K562 (cell line): Measurements from ENCODE around the gene TXLNG. TPM values are rescaled to one million over a fixed set of nuclear protein-coding genes. Genes with fewer than 3 reads are reported as not detected.
"Not testable (repeated sequence)": the region's sequence is repeated elsewhere in the genome, so short reads cannot be mapped to it uniquely, and the experiment has no call there.

Experiments
- ATAC-seq: fragments of 200-7000 bp; cut with Tn5 transposase; 3 replicates; pipeline ENCODE4 v1.9.1; 2020; ENCODE audit warnings: moderate library complexity
- BruUV-seq: library from RNA; stranded (reverse); fragments of 400-500 nt; replicated peaks from 2 replicates; lab custom pipeline; 2021; lab: Mats Ljungman, UMichigan
- CTCF ChIA-PET: fragments of 300-600 bp; formaldehyde crosslinking; extraction: SDS; loops from one replicate; lab custom pipeline; 2021; ENCODE audit warnings: low intra/inter-chr PET ratio; lab: Yijun Ruan, JAX
- POLR2A ChIA-PET: fragments of 300-600, 350-650 bp; sonication (Branson Sonifier 250); formaldehyde crosslinking; extraction: SDS; loops from one replicate; lab custom pipeline; 2021; ENCODE audit warnings: antibody characterized with exemption, inconsistent platforms; lab: Yijun Ruan, JAX
- DNase-seq, 4 experiments: peaks; one replicate each; pipeline versions ENCODE4 v3.0.0 to v3.0.0-alpha.2; 2011 to 2018; ENCODE audit warnings: low spot score in 3 of 4, mixed read lengths in 3 of 4; ENCODE audit errors: extremely low read depth in 1 of 4
- FAIRE-seq: peaks from 2 replicates; lab custom pipeline; 2011; peaks lifted over from hg19 to GRCh38; lab: Jason Lieb, UNC
- H2AFZ ChIP-seq: 2 replicates; pipeline ENCODE4 v1.6.0; 2011; ENCODE audit warnings: low read depth, low read length, control low read depth, inconsistent platforms
- H3K27ac ChIP-seq: fragments of 200-600 bp; 3 replicates; pipeline ENCODE4 v1.8.0; 2011; ENCODE audit warnings: low read depth, mild to moderate bottlenecking, control low read depth, inconsistent platforms, low read length, moderate library complexity, mixed read lengths; ENCODE audit errors: extremely low read depth
- H3K27me3 ChIP-seq, 2 experiments: fragments of 300-600 bp in 1 of 2; 2 replicates in 1 of 2; 3 replicates in 1 of 2; pipeline versions ENCODE4 v1.6.0 to v1.8.0; 2011; ENCODE audit warnings: inconsistent platforms in 2 of 2, low read length in 2 of 2, mild to moderate bottlenecking in 1 of 2, mixed read lengths in 1 of 2, moderate library complexity in 1 of 2; ENCODE audit not compliant: control insufficient read depth in 2 of 2, insufficient read depth in 2 of 2
- H3K36me3 ChIP-seq: fragments of 300-600 bp; 3 replicates; pipeline ENCODE4 v1.8.0; 2011; ENCODE audit warnings: mild to moderate bottlenecking, low read length, inconsistent platforms; ENCODE audit not compliant: control insufficient read depth, insufficient read depth
- H3K4me1 ChIP-seq, 2 experiments: fragments of 200-600 bp in 1 of 2; replicated peaks in 1 of 2; 2 replicates in 1 of 2; 3 replicates in 1 of 2; pipeline versions ENCODE4 v1.5.1 to v1.8.0; 2011; ENCODE audit warnings: inconsistent platforms in 2 of 2, low read length in 2 of 2, mild to moderate bottlenecking in 1 of 2, mixed read lengths in 1 of 2, moderate library complexity in 1 of 2; ENCODE audit not compliant: control insufficient read depth in 2 of 2, insufficient read depth in 2 of 2
- H3K4me2 ChIP-seq: 2 replicates; pipeline ENCODE4 v1.6.1; 2011; ENCODE audit warnings: low read length, control low read depth, inconsistent platforms, mixed read lengths; ENCODE audit not compliant: insufficient read depth
- H3K4me3 ChIP-seq: fragments of 200-600 bp; sonication (generic), shearing (Covaris generic); 2 replicates; pipeline ENCODE4 v1.5.1; 2016; ENCODE audit warnings: control low read depth, inconsistent platforms
- H3K79me2 ChIP-seq: fragments of 200-600 bp; 3 replicates; pipeline ENCODE4 v1.8.0; 2011; ENCODE audit warnings: low read length, inconsistent platforms; ENCODE audit not compliant: control insufficient read depth, insufficient read depth
- H3K9ac ChIP-seq, 2 experiments: 2 replicates each; pipeline versions ENCODE4 v1.6.0 to v1.6.1; 2011; ENCODE audit warnings: low read depth in 2 of 2, low read length in 2 of 2, control low read depth in 1 of 2, inconsistent platforms in 1 of 2, mild to moderate bottlenecking in 1 of 2, mixed read lengths in 1 of 2; ENCODE audit not compliant: insufficient read depth in 1 of 2
- H3K9me1 ChIP-seq: one replicate; pipeline ENCODE4 v1.6.0; 2011; ENCODE audit warnings: inconsistent platforms, mild to moderate bottlenecking, low read length, moderate library complexity; ENCODE audit not compliant: control insufficient read depth, insufficient read depth
- H3K9me3 ChIP-seq: replicated peaks from 2 replicates; pipeline ENCODE4 v1.5.1; 2011; ENCODE audit warnings: low read depth, low read length, inconsistent platforms; ENCODE audit not compliant: control insufficient read depth, insufficient read depth
- H4K20me1 ChIP-seq: replicated peaks from 2 replicates; pipeline ENCODE4 v1.6.1; 2011; ENCODE audit warnings: low read length, inconsistent platforms, mixed read lengths; ENCODE audit not compliant: control insufficient read depth, insufficient read depth
- ARID1B ChIP-seq: fragments of 450-650 bp; IDR thresholded peaks from 2 replicates; pipeline ENCODE4 v1.6.1; 2016; ENCODE audit warnings: antibody characterized with exemption, mild to moderate bottlenecking, inconsistent platforms
- ATF3 ChIP-seq, 2 experiments: fragments of 450-650 bp in 1 of 2; sonication (generic) in 1 of 2; formaldehyde crosslinking in 1 of 2; IDR thresholded peaks in 1 of 2; conservative IDR thresholded peaks in 1 of 2; 2 replicates each; pipeline versions ENCODE4 v1.6.1 to v1.8.1; 2016 to 2023; ENCODE audit warnings: mild to moderate bottlenecking in 2 of 2, moderate library complexity in 2 of 2, inconsistent platforms in 1 of 2, missing genetic modification reagents in 1 of 2
- C11orf30 ChIP-seq: fragments of 450-650 bp; IDR thresholded peaks from 2 replicates; pipeline ENCODE4 v1.6.1; 2016; ENCODE audit warnings: low read depth, mild to moderate bottlenecking
- DPF2 ChIP-seq: fragments of 450-650 bp; IDR thresholded peaks from 2 replicates; pipeline ENCODE4 v1.6.1; 2016
- EHMT2 ChIP-seq: fragments of 450-650 bp; IDR thresholded peaks from 2 replicates; pipeline ENCODE4 v1.6.1; 2018; ENCODE audit warnings: antibody characterized with exemption
- FOSL1 ChIP-seq: fragments of 200-800 bp; sonication (Bioruptor generic); conservative IDR thresholded peaks from 2 replicates; pipeline ENCODE4 v1.6.1; 2016; ENCODE audit warnings: missing genetic modification characterization, missing compliant biosample characterization
- JUN ChIP-seq, 2 experiments: sonication (generic) in 1 of 2; formaldehyde crosslinking in 1 of 2; IDR thresholded peaks; 2 replicates each; pipeline versions ENCODE4 v1.6.1 to v1.8.0; 2012 to 2022; ENCODE audit warnings: borderline replicate concordance in 2 of 2, mild to moderate bottlenecking in 2 of 2, improper control_type of control experiment in 1 of 2, low read depth in 1 of 2, low read length in 1 of 2, missing genetic modification reagents in 1 of 2
- JUND ChIP-seq, 2 experiments: IDR thresholded peaks; 2 replicates in 1 of 2; 3 replicates in 1 of 2; pipeline ENCODE4 v1.6.1; 2011; ENCODE audit warnings: borderline replicate concordance in 2 of 2, low read depth in 2 of 2, low read length in 2 of 2, improper control_type of control experiment in 1 of 2, missing biosample characterization in 1 of 2, missing genetic modification characterization in 1 of 2, missing genetic modification reagents in 1 of 2
- KDM1A ChIP-seq, 2 experiments: fragments of 450-650 bp; IDR thresholded peaks; 2 replicates each; pipeline ENCODE4 v1.6.1; 2016; ENCODE audit warnings: mild to moderate bottlenecking in 2 of 2
- MAFG ChIP-seq: fragments of 450-650 bp; conservative IDR thresholded peaks from 2 replicates; pipeline ENCODE4 v1.6.1; 2016; ENCODE audit warnings: missing genetic modification characterization, missing compliant biosample characterization
- NFE2 ChIP-seq: IDR thresholded peaks from 2 replicates; pipeline ENCODE4 v1.6.1; 2014; ENCODE audit warnings: antibody characterized with exemption, low read depth
- NFYB ChIP-seq: IDR thresholded peaks from 2 replicates; pipeline ENCODE4 v1.6.1; 2011; ENCODE audit warnings: mild to moderate bottlenecking, moderate library complexity; ENCODE audit not compliant: insufficient read length; ENCODE audit errors: extremely low read depth
- SMARCA4 ChIP-seq: fragments of 450-650 bp; IDR thresholded peaks from 2 replicates; pipeline ENCODE4 v1.6.1; 2016
- ZNF316 ChIP-seq: fragments of 450-650 bp; IDR thresholded peaks from 2 replicates; pipeline ENCODE4 v1.6.1; 2016
- ZNF384 ChIP-seq: IDR thresholded peaks from 2 replicates; pipeline ENCODE4 v1.6.1; 2012; ENCODE audit warnings: low read depth, low read length, improper control_type of control experiment
- WGBS: fragments of 100-300 bp; shearing (Covaris generic); methylation state at CpG from one replicate; pipeline ENCODE4 v1.1.6; 2016; ENCODE audit warnings: low coverage, mixed read lengths; ENCODE audit not compliant: insufficient coverage; ENCODE audit errors: missing lambda C conversion rate; 5-methylcytosine and 5-hydroxymethylcytosine counted together
- in situ Hi-C: fragments of 300-500 bp; cut with MboI; formaldehyde crosslinking; loops from 4 replicates; pipeline ENCODE4 v1.15.0; 2018; ENCODE audit warnings: inconsistent platforms, mixed read lengths
- intact Hi-C: fragments of 100-400 bp; cut with micrococcal nuclease; formaldehyde crosslinking; loops from 2 replicates; pipeline ENCODE4 v1.14.2; 2022
- polyA plus RNA-seq, 8 experiments: library from polyadenylated mRNA; depleted of rRNA in 4 of 8; stranded (reverse) in 5 of 8; unstranded in 3 of 8; fragments of >200 nt; fragmentation: Nextera tagmentation in 2 of 8; fragmentation: Illumina TruSeq in 1 of 8; extraction: Ambion mirVana in 2 of 8; extraction: Trizol in 1 of 8; gene quantifications; 2 replicates each; pipeline versions ENCODE4 v1.2.1 to v1.2.3, GENCODE V29; 2011 to 2014; ENCODE audit warnings: inconsistent platforms in 1 of 8, missing spikeins in 1 of 8
- total RNA-seq, 7 experiments: library from RNA; depleted of rRNA in 6 of 7; stranded (reverse); fragments of >200 nt in 6 of 7; fragmentation: Illumina TruSeq in 2 of 7; extraction: Trizol in 2 of 7; gene quantifications; 2 replicates each; pipeline versions ENCODE4 v1.2.1 to v1.2.3, GENCODE V29; 2011 to 2021; ENCODE audit warnings: low replicate concordance in 1 of 7

The TXLNG gene
- total and polyA plus RNA-seq, 9 of the 15 experiments (the other 6 are each of a cell fraction or from before 2014, with no cell fraction given), result 13.1 to 47.0 (median 31.6) TPM

GRCh38 chrX:16855363-16856075 lies 69.3 kb downstream of the TXLNG start:
- H4K20me1 ChIP-seq, result no peaks in the 10 kb centered on the region
- no peak for FAIRE-seq
- H3K27ac ChIP-seq, result peak overlapping the region; percentile 60; the same call in 2 of the 3 replicates
- no peaks in the 10 kb centered on the region for H3K9me3 ChIP-seq
- WGBS, result 80% methylated on average over 4 of the region's 5 CpGs
- ATAC-seq, result no peak
- no TSS peak for BruUV-seq
- peaks cover 94% of the 10 kb centered on the region for H3K36me3 ChIP-seq
- no peak overlapping the region for H3K4me3 ChIP-seq
- TF ChIP-seq ZNF384, result peak; percentile 25; the same call in 1 of the 2 replicates
- TF ChIP-seq NFYB, result no peak
- TF ChIP-seq, all 486 proteins: peak for 1
- ChIA-PET CTCF (no interaction called here), POLR2A (interaction anchor here (0.6 kb wide), 1 partner anchor 18 kb away, joined by 3 read pairs; no protein-coding TSS in a partner anchor)
- no peak for DNase-seq
- Histone ChIP-seq H3K79me2 (peaks cover 48% of the 10 kb centered on the region), H3K9ac (no peak overlapping the region), H3K4me1 (no peaks in the 10 kb centered on the region; a peak in 1 of 5 replicates), H3K27me3 (no peaks in the 10 kb centered on the region), H3K4me2 (no peak overlapping the region), H3K9me1 (no peaks in the 10 kb centered on the region), H2AFZ (no peak overlapping the region)
- in situ Hi-C loops, result no loop called here
- intact Hi-C loops, result no loop called here

GRCh38 chrX:16856076-16856404 lies 69.8 kb downstream of the TXLNG start:
- DNase-seq (peak in 1 of 4 experiments; percentile 27), ATAC-seq (peak; percentile 74)
- CTCF ChIA-PET; H3K9ac ChIP-seq; H3K27ac ChIP-seq; H3K27me3 ChIP-seq; in situ Hi-C loops; H3K4me3 ChIP-seq; H2AFZ ChIP-seq; H3K9me1 ChIP-seq; FAIRE-seq; intact Hi-C loops; POLR2A ChIA-PET; H3K9me3 ChIP-seq; BruUV-seq; H4K20me1 ChIP-seq; H3K4me2 ChIP-seq; H3K4me1 ChIP-seq; TF ChIP-seq ATF3 (CRISPR knock-in tag; conservative IDR thresholded peaks at IDR 0.05); JUN (CRISPR knock-in tag; IDR thresholded peaks at IDR 0.05; ENCODE audit: borderline replicate concordance): not testable (repeated sequence)
- peaks cover 93% of the 10 kb centered on the region for H3K36me3 ChIP-seq
- WGBS, result 31% methylated on average over 2 of the region's 2 CpGs
- peaks cover 49% of the 10 kb centered on the region for H3K79me2 ChIP-seq
- TF ChIP-seq JUND (IDR thresholded peaks at IDR 0.05; ENCODE audit: borderline replicate concordance, low read depth, low read length), result peak; percentile 80
- TF ChIP-seq JUND (tag; IDR thresholded peaks at IDR 0.05; ENCODE audit: borderline replicate concordance, low read depth, low read length), result peak; percentile 82
- TF ChIP-seq MAFG (tag), result 0 out of 2 replicates have a peak, but pooled peaks have one; percentile 37
- TF ChIP-seq SMARCA4, result peak; percentile 68; the same call in 1 of the 2 replicates
- TF ChIP-seq FOSL1, result peak; percentile 94
- TF ChIP-seq KDM1A (IDR thresholded peaks at IDR 0.05), result peak; percentile 51 to 52; a peak in 2 of 4 replicates
- peak; percentile 73 for TF ChIP-seq NFE2
- peak; percentile 93 for TF ChIP-seq ATF3 (IDR thresholded peaks at IDR 0.05)
- TF ChIP-seq ARID1B, result peak; percentile 69
- TF ChIP-seq DPF2, result peak; percentile 67
- peak; percentile 69; the same call in 1 of the 2 replicates for TF ChIP-seq EHMT2
- TF ChIP-seq ZNF316, result 0 out of 2 replicates have a peak, but pooled peaks have one; percentile 14
- peak; percentile 49 for TF ChIP-seq C11orf30
- TF ChIP-seq JUN (IDR thresholded peaks at IDR 0.05; ENCODE audit: borderline replicate concordance, low read depth, low read length), result 0 out of 2 replicates have a peak, but pooled peaks have one; percentile 44
